Adrenal gland (tissue), 12 donors: ENCODE results near the gene GRIK5. TPM values are rescaled to one million over a fixed set of nuclear protein-coding genes. Genes with fewer than 3 reads are reported as not detected.

Source experiments
- DNase-seq, 7 donors: peaks; one replicate each; pipeline ENCODE4 v3.0.0-alpha.2; 2019 to 2020
- H3K27ac ChIP-seq, 5 donors: fragments of 200-600 bp; sonication (generic) in 4 of 5; 1 replicate in 3 of 5; 2 replicates in 2 of 5; pipeline versions ENCODE4 v1.5.1 to v1.8.0; 2016 to 2020; ENCODE audit warnings: mild to moderate bottlenecking in 1 of 5
- H3K27me3 ChIP-seq: fragments of 200-600 bp; 2 replicates; pipeline ENCODE4 v1.8.0; 2021
- H3K36me3 ChIP-seq, 2 donors: fragments of 200-600 bp; replicated peaks in 1 of 2; 1 replicate in 1 of 2; 2 replicates in 1 of 2; pipeline versions ENCODE4 v1.5.1 to v1.8.0; 2018 to 2022
- H3K4me1 ChIP-seq, 2 donors: fragments of 200-600 bp; replicated peaks in 1 of 2; 1 replicate in 1 of 2; 2 replicates in 1 of 2; pipeline versions ENCODE4 v1.5.1 to v1.8.0; 2018 to 2021
- H3K4me3 ChIP-seq, 4 donors: fragments of 200-600 bp; sonication (generic) in 3 of 4; one replicate each; pipeline ENCODE4 v1.5.1; 2016 to 2018
- H3K9me3 ChIP-seq, 3 donors: fragments of 200-600 bp; sonication (generic) in 1 of 3; replicated peaks in 1 of 3; 1 replicate in 2 of 3; 2 replicates in 1 of 3; pipeline versions ENCODE4 v1.5.1 to v1.8.0; 2016 to 2021
- POLR2A ChIP-seq, 2 donors: fragments of 450-650 bp; IDR thresholded peaks; one replicate each; pipeline ENCODE4 v1.6.1; 2017; ENCODE audit warnings: antibody characterized with exemption in 2 of 2, mild to moderate bottlenecking in 2 of 2, moderate library complexity in 1 of 2
- WGBS, 4 donors: extraction: QIAGEN DNeasy Blood & Tissue Kit in 2 of 4; methylation state at CpG; one replicate each; pipeline versions ENCODE4 v1.1.5 to v1.1.7; 2013 to 2017; 5-methylcytosine and 5-hydroxymethylcytosine counted together
- intact Hi-C, 2 donors: fragments of 100-400 bp; cut with DNase I; formaldehyde crosslinking; loops; one replicate each; pipeline versions ENCODE4 v1.14.1 to v1.15.0; 2022 to 2023
- polyA plus RNA-seq, 3 donors: library from polyadenylated mRNA; stranded (reverse); fragments of 200-250 nt in 2 of 3; fragments of 350-450 nt in 1 of 3; fragmentation: Illumina TruSeq in 1 of 3; extraction: RNeasy Lipid Tissue Mini Kit (QIAGEN cat#74804) in 1 of 3; gene quantifications; one replicate each; pipeline ENCODE4 v1.2.3, GENCODE V29; 2013 to 2014
- total RNA-seq, 9 donors: library from RNA; depleted of rRNA in 4 of 9; stranded (reverse); fragments of >200 nt in 4 of 9; fragments of 120-200 nt in 1 of 9; fragmentation: NEBNext Ultra II Directional in 1 of 9; extraction: Animal tissue kit (Norgen Biotek cat#: 25700) in 1 of 9; gene quantifications; one replicate each; pipeline versions ENCODE4 v1.1.0 to v1.2.4, GENCODE V29; 2013 to 2023
- TF ChIP-seq, protein P1 (sequence below), 6 experiments: fragments of 450-650 bp in 4 of 6; fragments of 200-600 bp in 2 of 6; sonication (generic) in 1 of 6; IDR thresholded peaks; 1 replicate in 5 of 6; 2 replicates in 1 of 6; pipeline versions ENCODE4 v1.5.1 to v1.8.0; 2016 to 2021; ENCODE audit warnings: antibody characterized with exemption in 6 of 6, mild to moderate bottlenecking in 2 of 6, moderate library complexity in 1 of 6
- donor health status: healthy with polysubstance abuse.
- donor health status: Bipolar disorder and iron deficiency.
- donor health status: DM: yes; HTN: yes; CAD: no.
- donor health status: DM: no; HTN: no; CAD: no.
- donor health status: DM: no; HTN: no; CAD: no.
- donor health status: DM: yes; HTN: yes; CAD: no.

Gene GRIK5
- total and polyA plus RNA-seq, 12 donors, result 0.24 to 11.9 (median 2.3) TPM; not detected in 1

DNA sequence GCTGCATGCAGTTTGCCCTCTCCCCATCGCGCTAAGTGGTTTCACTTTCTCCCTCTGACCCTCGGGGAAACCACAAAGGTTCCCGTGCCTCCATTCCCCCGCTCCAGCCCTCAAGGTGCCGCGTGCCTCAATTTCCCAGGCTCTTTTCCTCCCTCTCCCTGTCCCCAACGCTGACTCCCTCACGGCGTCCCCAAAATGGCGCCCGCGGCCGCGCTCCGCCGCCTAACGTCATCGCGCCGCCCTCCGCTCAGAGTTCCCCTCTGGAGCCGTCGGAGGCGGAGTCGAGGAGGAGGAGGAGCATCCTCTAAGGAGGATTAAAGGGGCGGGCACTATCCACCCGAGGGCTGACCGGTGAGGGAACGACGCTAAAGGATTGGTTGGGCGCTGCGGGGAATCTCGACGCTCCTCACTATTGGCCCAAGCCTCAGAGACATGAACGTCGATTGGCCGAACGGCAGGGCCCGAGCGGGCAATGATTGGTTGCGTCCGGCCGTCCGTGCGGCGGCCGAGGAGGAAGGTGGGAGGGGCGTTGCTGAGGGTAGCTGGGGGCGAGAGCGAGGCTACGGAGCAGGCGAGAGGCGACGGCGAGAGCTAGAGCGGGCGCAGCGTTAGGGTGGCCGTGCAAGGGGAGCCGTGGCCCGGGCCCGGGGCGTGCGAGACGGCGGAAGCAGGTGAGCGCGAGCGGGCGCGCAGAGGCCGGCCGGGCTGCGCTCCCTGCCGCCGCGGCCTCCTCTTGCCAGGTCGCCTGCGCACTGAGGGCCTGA lies 5.8 kb upstream of the GRIK5 start, which contains the start of gene ZNF574:
Gene ZNF574 (plus strand): TSS at position 551 of the 764 bp plus-strand sequence. CDS start 2,441 bp downstream, outside the sequence.
- peak; percentile 97 to 99 (median 99) for DNase-seq
- intact Hi-C loops, result no loop called here
- Histone ChIP-seq H3K27ac (peak within 1 kb of the TSS; percentile 64 to 99 (median 96)), H3K4me3 (peak within 1 kb of the TSS in 3 of 4 donors; percentile 7 to 83 (median 80)), H3K27me3 (no peaks in the 10 kb centered on the region), H3K9me3 (no peaks in the 10 kb centered on the region), H3K36me3 (peaks cover 0 to 24% of the 10 kb centered on the region in 2 donors), H3K4me1 (peaks cover 14 to 20% of the 10 kb centered on the region in 2 donors)
- 0 to 1% (median 0%) methylated on average over 22 to 80 of the region's 80 CpGs for WGBS, 4 donors
- TF ChIP-seq, protein P1, sequence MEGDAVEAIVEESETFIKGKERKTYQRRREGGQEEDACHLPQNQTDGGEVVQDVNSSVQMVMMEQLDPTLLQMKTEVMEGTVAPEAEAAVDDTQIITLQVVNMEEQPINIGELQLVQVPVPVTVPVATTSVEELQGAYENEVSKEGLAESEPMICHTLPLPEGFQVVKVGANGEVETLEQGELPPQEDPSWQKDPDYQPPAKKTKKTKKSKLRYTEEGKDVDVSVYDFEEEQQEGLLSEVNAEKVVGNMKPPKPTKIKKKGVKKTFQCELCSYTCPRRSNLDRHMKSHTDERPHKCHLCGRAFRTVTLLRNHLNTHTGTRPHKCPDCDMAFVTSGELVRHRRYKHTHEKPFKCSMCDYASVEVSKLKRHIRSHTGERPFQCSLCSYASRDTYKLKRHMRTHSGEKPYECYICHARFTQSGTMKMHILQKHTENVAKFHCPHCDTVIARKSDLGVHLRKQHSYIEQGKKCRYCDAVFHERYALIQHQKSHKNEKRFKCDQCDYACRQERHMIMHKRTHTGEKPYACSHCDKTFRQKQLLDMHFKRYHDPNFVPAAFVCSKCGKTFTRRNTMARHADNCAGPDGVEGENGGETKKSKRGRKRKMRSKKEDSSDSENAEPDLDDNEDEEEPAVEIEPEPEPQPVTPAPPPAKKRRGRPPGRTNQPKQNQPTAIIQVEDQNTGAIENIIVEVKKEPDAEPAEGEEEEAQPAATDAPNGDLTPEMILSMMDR (IDR thresholded peaks at IDR 0.05), result no peak
- peak; percentile 87 to 91 for TF ChIP-seq POLR2A (IDR thresholded peaks at IDR 0.05)

DNA sequence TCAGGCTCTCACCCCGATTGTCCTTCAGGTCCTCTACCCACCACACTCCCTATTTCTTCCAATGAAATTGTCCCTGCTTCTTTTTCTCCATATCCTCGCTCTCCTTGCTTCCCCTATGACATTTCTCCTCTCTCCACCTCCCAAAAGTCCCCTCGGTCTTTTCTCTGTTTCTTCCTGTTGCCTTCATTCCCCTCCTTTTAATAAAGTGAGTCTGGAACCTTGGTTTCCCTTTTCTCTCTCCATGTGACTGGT lies 5.3 kb upstream of the GRIK5 start:
- TF ChIP-seq POLR2A (IDR thresholded peaks at IDR 0.05), result no peak
- TF ChIP-seq, protein P1 (IDR thresholded peaks at IDR 0.05), result peak in 1 of 6 experiments; percentile 17
- peaks cover 0 to 19% of the 10 kb centered on the region in 2 donors for H3K36me3 ChIP-seq
- peaks cover 14 to 20% of the 10 kb centered on the region in 2 donors for H3K4me1 ChIP-seq
- peak overlapping the region; percentile 64 to 99 (median 96) for H3K27ac ChIP-seq
- no peaks in the 10 kb centered on the region for H3K27me3 ChIP-seq
- DNase-seq, result no peak
- H3K4me3 ChIP-seq, result peak overlapping the region in 3 of 4 donors; percentile 2 to 83 (median 74)
- no peaks in the 10 kb centered on the region for H3K9me3 ChIP-seq
- 1 to 6% (median 3%) methylated on average over 3 of the region's 3 CpGs for WGBS, 4 donors
- intact Hi-C loops, result no loop called here

DNA sequence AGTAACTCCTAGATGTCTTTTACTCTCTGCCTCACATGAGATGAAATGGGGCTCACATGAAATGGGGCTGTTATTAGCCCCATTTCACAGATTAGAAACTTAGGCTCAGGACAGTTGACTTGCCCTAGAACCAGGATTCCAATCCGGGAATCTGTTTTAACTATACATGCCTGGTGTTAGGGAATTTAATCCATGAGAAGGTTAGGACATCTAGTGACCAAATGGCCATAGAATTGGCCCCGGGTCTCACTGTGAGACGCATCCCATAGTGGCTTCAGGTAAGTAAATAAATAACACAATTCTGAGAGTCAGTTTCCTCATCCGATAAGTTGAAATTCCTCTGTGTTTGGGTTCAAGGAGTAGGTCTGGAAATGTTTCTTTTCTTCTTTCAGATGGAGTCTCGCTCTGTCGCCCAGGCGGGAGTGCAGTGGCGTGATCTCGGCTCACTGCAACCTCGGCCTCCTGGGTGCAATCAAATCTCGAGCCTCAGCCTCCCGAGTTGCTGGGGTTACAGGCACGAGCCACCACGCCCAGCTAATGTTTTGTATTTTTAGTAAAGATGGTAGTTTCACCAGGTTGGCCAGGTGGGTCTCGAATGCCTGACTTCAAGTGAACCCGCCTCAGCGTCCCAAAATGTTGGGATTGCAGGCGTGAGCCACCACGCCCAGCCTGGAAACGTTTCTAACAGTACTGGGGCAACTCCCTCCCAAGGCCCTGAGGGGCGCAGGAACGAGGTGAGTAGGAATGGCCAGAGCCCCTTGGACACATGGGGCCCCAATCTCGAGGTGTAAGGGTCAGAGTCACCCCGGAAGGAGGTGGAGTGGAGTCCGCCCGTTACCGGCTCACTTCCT lies 4.7 kb upstream of the GRIK5 start:
- H3K4me3 ChIP-seq, result peak overlapping the region in 3 of 4 donors; percentile 2 to 83 (median 74)
- intact Hi-C loops, result no loop called here
- H3K9me3 ChIP-seq, result no peaks in the 10 kb centered on the region
- H3K27ac ChIP-seq, result peak overlapping the region; percentile 64 to 99 (median 96)
- no peak for TF ChIP-seq POLR2A (IDR thresholded peaks at IDR 0.05)
- TF ChIP-seq, protein P1 (IDR thresholded peaks at IDR 0.05), result no peak
- peaks cover 14 to 20% of the 10 kb centered on the region in 2 donors for H3K4me1 ChIP-seq
- 57 to 66% (median 62%) methylated on average over 26 to 27 of the region's 27 CpGs for WGBS, 4 donors
- DNase-seq, result peak in 6 of 7 donors; percentile 31 to 63 (median 36)
- peaks cover 0 to 13% of the 10 kb centered on the region in 2 donors for H3K36me3 ChIP-seq
- H3K27me3 ChIP-seq, result no peaks in the 10 kb centered on the region

DNA sequence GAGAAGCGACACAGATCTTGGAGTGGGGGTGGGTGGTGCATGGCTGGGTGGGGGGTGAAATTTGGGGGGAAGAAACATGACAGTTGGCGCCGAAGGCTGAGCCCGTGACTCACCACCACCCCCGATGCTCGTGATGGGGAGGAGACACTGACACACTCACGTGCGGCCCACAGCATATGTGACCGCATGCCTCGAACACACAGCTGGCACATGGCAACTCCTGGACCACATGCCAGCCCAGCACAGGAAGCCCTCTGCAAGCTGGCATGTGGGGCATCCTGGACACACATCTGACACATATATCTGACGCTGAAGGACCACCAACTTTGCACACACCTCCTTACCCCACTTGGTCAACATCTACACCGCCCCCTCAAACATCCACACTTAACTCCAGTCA lies 1.2 kb upstream of the GRIK5 start:
- H3K4me1 ChIP-seq, result peaks cover 3 to 6% of the 10 kb centered on the region in 2 donors
- H3K4me3 ChIP-seq, result no peak overlapping the region
- no peaks in the 10 kb centered on the region for H3K36me3 ChIP-seq
- DNase-seq, result no peak
- no peaks in the 10 kb centered on the region for H3K9me3 ChIP-seq
- WGBS, 4 donors, result 88 to 93% (median 90%) methylated on average over 8 to 12 of the region's 12 CpGs
- H3K27me3 ChIP-seq, result peaks cover 3% of the 10 kb centered on the region
- TF ChIP-seq POLR2A (IDR thresholded peaks at IDR 0.05), result no peak
- TF ChIP-seq, protein P1 (IDR thresholded peaks at IDR 0.05), result no peak
- no peak overlapping the region for H3K27ac ChIP-seq
- intact Hi-C loops, result no loop called here
